IPS-15b (cell line): ENCODE measurements around the gene PRKN.

Experiments used
- H3K27me3 ChIP-seq: one replicate; pipeline ENCODE4 v1.6.1; 2013; ENCODE audit warnings: low read length; ENCODE audit not compliant: control insufficient read depth, insufficient read depth
- H3K36me3 ChIP-seq: one replicate; pipeline ENCODE4 v1.6.1; 2013; ENCODE audit warnings: low read length; ENCODE audit not compliant: control insufficient read depth, insufficient read depth
- H3K4me1 ChIP-seq: one replicate; pipeline ENCODE4 v1.6.1; 2013; ENCODE audit warnings: mild to moderate bottlenecking, low read length; ENCODE audit not compliant: control insufficient read depth, insufficient read depth
- H3K4me3 ChIP-seq: one replicate; pipeline ENCODE4 v1.5.1; 2013; ENCODE audit warnings: low read depth, low read length
- H3K9ac ChIP-seq: one replicate; pipeline ENCODE4 v1.6.1; 2013; ENCODE audit warnings: low read depth, mild to moderate bottlenecking, low read length
- H3K9me3 ChIP-seq: one replicate; pipeline ENCODE4 v1.6.1; 2013; ENCODE audit warnings: mild to moderate bottlenecking, low read length; ENCODE audit not compliant: control insufficient read depth, insufficient read depth

Gene PRKN

DNA sequence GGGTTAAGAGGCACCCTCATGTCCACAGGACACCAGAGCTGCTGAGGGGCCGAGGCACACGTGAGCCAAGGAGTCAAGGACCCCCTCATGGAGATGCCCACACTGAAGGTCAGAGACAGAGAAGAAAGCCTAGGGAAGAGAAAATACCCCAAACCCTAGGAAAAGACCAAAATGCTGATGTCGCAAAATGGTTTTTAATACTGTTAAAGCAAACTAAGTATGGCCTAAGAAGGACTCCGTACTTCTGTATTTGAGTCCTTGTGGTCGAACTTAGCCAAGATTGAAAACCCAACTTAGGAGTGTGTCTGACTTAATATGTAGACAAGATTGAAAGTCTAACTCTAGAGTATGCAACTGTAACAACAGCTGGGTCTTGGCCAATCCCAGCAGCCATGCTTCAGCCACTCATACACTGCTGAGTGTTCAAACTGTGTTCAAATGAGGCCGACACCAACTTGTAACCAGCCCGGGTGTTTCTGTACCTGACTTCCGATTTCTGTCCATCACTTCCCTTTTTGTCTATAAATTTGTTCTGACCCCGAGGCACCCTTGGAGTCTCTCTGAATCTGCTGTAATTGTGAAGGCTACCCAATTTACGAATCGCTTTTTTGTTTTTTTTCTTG, 1361.2 kb downstream of the PRKN start:
- H3K9ac ChIP-seq: no peak overlapping the region
- no peaks in the 10 kb centered on the region for H3K4me1 ChIP-seq
- no peaks in the 10 kb centered on the region for H3K27me3 ChIP-seq
- H3K9me3 ChIP-seq: peaks cover 5% of the 10 kb centered on the region
- no peak overlapping the region for H3K4me3 ChIP-seq
- no peaks in the 10 kb centered on the region for H3K36me3 ChIP-seq

DNA sequence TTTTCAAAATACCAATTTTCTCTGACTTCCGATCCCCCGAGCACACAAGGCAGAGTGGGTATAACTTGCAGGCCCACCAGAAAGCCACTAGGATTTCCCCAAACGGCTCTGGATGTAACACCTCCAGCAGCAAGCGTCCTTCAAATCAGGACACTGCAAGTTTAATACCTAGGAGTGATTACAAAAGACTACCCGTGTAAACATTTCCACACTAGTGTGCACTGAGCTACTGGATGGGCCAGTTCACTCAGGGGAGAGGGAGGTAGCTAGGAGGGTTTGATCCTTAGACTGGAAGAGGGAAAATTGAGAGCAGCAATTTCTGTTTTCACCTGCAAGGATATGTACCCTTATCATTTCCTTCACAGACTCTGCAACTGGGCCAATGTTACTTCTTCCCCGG, 1361.9 kb downstream of the PRKN start:
- H3K4me3 ChIP-seq: no peak overlapping the region
- no peaks in the 10 kb centered on the region for H3K4me1 ChIP-seq
- no peak overlapping the region for H3K9ac ChIP-seq
- H3K36me3 ChIP-seq: no peaks in the 10 kb centered on the region
- H3K9me3 ChIP-seq: peaks cover 5% of the 10 kb centered on the region
- no peaks in the 10 kb centered on the region for H3K27me3 ChIP-seq

DNA sequence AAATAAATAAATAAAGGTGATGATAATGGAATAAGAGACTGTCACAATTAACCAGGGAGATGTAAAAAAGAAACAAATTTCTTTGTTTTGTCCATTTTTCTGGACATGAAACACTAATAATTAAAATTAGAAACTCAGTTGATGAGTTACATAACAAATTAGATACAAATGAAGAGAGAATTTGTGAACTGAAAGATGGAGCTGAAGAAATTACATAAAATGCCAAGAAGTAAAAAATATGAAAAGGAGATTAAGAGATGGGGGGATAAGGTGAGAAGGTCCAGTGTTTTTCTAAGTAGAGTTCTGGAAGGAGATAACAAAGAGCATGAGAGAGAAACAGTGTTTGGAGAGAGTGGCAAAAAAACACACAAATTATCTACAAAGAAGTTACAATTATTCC, 1364.3 kb downstream of the PRKN start:
- Histone ChIP-seq H3K4me1 (no peaks in the 10 kb centered on the region), H3K36me3 (no peaks in the 10 kb centered on the region), H3K9me3 (peaks cover 5% of the 10 kb centered on the region), H3K9ac (no peak overlapping the region), H3K4me3 (no peak overlapping the region), H3K27me3 (no peaks in the 10 kb centered on the region)

DNA sequence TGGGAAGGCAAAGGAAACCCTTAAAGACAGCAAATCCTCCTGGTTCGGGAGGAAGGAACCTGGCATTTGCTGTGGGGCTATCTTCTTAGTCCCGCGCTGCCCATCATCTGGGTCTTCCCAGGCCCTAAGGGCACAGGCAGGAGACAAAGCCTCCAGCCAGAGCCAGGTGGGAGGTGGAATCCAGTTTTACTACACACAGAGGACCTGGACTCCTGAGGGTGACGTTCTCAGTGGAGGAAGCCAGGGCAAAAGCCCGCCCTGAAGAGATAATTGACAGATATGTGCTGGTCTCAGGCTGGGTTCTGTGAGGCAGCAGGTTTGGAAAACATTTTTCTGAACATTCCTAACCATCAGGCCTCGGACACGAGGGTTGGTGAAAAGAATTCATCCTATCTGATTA, 1365.3 kb downstream of the PRKN start:
- Histone ChIP-seq H3K4me1 (no peaks in the 10 kb centered on the region), H3K4me3 (no peak overlapping the region), H3K27me3 (no peaks in the 10 kb centered on the region), H3K9me3 (peaks cover 5% of the 10 kb centered on the region), H3K36me3 (no peaks in the 10 kb centered on the region), H3K9ac (no peak overlapping the region)

DNA sequence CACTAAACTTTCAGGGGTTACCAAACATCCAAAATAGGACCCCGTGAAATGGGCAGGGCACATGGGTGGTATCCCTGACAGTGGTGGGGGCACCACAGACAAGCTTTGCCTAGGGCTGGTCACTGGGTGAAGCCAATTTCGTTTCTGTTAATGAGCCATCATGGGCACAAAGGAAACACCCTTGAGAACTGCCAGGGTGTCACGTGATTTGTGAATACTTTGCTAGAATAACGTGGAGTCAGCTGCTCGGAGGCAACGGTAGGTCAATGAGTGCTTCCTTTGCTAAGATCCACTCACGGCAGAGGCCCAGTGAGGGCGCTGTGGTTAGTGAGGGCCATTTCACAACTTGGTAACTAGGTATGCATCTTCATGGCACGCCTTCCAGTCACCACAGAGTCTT, 1366.0 kb downstream of the PRKN start:
- H3K27me3 ChIP-seq: no peaks in the 10 kb centered on the region
- no peak overlapping the region for H3K4me3 ChIP-seq
- no peak overlapping the region for H3K9ac ChIP-seq
- H3K36me3 ChIP-seq: no peaks in the 10 kb centered on the region
- H3K4me1 ChIP-seq: no peaks in the 10 kb centered on the region
- peaks cover 5% of the 10 kb centered on the region for H3K9me3 ChIP-seq

DNA sequence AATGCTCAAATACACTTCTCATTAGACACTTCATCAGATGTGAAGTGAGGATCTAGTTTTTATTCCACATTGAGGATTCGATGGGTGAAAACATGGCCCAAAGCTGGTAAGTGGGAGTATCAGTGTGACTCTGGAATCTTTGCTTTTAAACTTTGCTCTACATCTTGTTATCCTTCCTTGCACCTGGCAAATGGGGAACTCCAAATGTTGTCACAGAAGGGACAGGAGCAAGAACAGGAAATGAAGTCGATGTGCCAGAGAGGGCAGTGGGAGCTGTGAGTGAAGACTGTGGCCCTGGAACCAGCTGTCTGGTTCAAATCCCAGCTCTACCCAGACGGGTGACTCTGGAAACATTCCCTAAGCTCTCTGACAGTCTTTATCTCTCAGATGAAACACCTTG, 1367.0 kb downstream of the PRKN start:
- H3K4me3 ChIP-seq: no peak overlapping the region
- H3K36me3 ChIP-seq: no peaks in the 10 kb centered on the region
- no peaks in the 10 kb centered on the region for H3K27me3 ChIP-seq
- H3K4me1 ChIP-seq: no peaks in the 10 kb centered on the region
- no peak overlapping the region for H3K9ac ChIP-seq
- H3K9me3 ChIP-seq: peaks cover 5% of the 10 kb centered on the region

DNA sequence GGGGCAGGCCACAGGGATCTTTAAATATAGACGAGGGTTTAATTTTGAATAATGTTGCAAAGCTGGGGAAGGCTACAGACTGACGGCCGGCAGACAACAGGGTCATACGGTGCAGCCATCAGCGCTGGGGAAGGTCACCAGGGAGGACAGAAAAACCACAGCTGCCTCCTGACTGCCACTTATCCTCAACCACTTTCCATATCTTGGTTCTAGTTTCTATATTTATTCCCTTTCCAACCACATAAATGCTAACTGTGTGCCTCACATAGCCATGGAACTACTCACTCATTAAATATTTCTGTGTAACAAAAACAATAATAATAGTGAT, 1368.0 kb downstream of the PRKN start:
- H3K36me3 ChIP-seq: no peaks in the 10 kb centered on the region
- H3K9ac ChIP-seq: no peak overlapping the region
- H3K9me3 ChIP-seq: peaks cover 5% of the 10 kb centered on the region
- no peaks in the 10 kb centered on the region for H3K4me1 ChIP-seq
- no peak overlapping the region for H3K4me3 ChIP-seq
- H3K27me3 ChIP-seq: no peaks in the 10 kb centered on the region

DNA sequence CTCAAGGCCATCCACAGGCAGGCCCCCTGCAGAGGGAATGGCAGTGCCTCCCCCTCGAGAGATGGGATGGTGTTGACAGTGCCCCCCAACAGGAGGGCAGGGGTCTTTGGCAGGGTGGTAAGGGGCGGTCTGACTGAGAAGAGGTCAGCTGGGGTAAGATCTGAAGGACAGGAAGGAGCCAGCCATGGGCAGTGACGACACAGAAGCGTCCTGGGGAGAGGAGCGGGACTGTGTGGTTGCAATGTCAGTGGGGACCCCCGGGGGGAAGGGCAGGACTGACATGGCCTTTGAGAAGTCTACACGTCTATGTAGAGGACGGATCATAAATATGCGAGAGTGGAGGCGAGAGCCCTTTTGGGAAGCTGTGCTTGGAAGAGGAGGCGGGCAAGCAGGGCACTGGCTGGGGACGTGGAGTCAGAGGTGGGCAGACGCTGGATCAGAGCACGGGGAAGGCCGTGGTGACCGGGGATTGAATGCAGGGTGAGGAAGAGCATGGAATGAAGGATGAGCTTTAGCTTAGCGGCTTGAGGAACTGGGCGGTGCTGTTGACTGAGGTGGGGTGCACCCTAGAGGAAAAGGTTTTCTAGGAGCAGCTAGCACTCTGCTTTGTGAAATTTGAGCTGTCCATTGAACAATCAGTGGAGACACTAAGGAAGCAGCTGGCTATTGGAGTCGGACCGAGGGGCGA, 1371.3 kb downstream of the PRKN start:
- no peak overlapping the region for H3K4me3 ChIP-seq
- H3K36me3 ChIP-seq: no peaks in the 10 kb centered on the region
- H3K9ac ChIP-seq: no peak overlapping the region
- H3K9me3 ChIP-seq: no peaks in the 10 kb centered on the region
- H3K4me1 ChIP-seq: peaks cover 2% of the 10 kb centered on the region
- no peaks in the 10 kb centered on the region for H3K27me3 ChIP-seq

DNA sequence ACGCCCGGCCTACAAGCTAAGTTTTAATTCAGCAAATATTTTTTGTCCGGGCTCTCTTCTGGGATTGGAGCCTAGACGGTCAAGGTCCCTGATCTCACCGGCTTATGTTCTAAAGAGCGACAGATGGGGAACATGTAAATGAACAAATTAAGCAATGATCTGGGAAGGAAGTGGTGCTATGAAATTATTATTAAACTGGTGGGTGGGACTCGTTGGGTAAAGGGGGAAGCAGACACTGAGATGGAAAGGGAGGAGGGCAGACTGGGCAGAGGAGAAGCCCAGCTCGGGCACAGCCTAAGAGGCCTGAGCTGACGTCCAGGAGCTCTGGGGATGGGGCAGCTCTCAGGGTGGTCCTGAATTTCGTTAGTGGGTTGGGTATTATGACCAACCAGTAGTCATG, 1371.9 kb downstream of the PRKN start:
- no peaks in the 10 kb centered on the region for H3K27me3 ChIP-seq
- H3K4me3 ChIP-seq: no peak overlapping the region

DNA sequence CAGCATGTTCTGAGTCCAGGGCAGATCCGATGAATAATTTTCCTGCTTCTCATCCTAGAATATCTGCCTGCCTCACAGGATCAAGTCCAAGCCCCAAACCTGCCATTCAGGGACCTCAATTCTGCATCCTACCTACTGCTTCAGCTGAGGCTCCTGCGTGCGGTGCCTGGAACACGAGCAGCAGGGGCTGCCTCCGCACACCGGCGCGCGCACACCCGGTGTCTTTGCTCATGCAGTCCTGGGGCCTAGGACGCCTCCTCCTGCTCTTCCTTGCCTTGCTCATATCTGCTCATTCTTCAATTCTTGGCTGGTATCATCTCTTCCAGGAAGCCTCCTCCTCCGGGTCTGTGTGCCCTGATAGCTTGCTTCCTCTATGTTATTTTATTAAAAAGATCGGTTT, 1372.6 kb downstream of the PRKN start:
- Histone ChIP-seq H3K9ac (no peak overlapping the region), H3K4me3 (no peak overlapping the region), H3K36me3 (no peaks in the 10 kb centered on the region), H3K27me3 (no peaks in the 10 kb centered on the region), H3K4me1 (peaks cover 2% of the 10 kb centered on the region), H3K9me3 (no peaks in the 10 kb centered on the region)

More for the DNA sequence above, 1371.9 kb downstream of the PRKN start:
- Histone ChIP-seq H3K4me1 (peaks cover 2% of the 10 kb centered on the region), H3K36me3 (no peaks in the 10 kb centered on the region), H3K9ac (no peak overlapping the region), H3K9me3 (no peaks in the 10 kb centered on the region)

DNA sequence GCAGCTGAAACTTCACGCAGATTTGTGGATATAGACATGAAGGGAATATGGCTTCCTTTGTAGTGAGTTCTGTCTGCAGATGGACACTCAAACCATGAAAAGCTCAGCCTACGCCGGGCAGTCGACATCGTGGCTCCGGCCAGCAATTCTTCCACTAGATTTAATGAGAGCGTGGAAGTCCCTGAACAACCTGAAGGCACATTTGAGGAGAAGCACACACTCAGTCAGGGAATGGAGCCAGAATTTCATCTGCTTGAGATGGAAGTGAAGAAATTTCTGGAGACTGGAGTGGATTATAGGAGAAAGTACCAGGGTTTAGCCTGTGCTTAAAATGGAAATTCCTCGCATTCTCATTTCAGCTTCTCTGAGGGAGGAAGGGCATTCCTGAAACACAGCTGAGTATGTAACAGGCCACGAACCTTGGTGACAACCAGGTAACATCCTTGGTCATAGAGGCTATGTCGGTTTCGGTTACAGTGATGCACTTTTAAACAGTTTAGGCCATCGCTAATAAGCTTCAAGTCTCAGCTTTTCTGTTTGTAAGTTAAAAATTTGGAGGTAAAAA, 1373.2 kb downstream of the PRKN start:
- Histone ChIP-seq H3K9me3 (no peaks in the 10 kb centered on the region), H3K36me3 (no peaks in the 10 kb centered on the region), H3K9ac (no peak overlapping the region), H3K4me1 (peaks cover 2% of the 10 kb centered on the region), H3K27me3 (no peaks in the 10 kb centered on the region), H3K4me3 (no peak overlapping the region)

DNA sequence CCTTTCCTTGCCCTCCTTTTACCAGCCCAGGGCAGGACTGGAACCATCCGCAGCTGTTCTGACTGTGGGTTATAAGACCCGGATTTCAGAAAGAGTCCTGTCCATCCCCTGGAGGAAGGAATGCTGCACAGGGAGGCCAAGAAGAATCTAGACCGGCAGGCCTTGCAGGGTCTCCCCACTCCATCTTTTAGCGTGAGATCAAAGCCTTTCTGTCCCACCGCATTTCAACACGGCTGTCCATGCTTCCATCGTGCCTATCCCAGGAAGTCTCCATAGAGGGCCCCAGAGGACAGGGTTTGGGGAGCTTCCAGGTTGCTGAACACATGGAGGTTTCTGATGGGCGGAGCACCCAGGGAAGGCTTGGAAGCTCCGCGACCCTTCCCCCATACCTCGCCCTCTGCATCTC, 1374.4 kb downstream of the PRKN start:
- Histone ChIP-seq H3K9me3 (no peaks in the 10 kb centered on the region), H3K4me1 (peaks cover 2% of the 10 kb centered on the region), H3K36me3 (no peaks in the 10 kb centered on the region), H3K4me3 (peak overlapping the region; percentile 1), H3K27me3 (no peaks in the 10 kb centered on the region), H3K9ac (no peak overlapping the region)
